Ovary (tissue), 9 donors: Measurements from ENCODE around the gene MAPT. TPM values are rescaled to one million over a fixed set of nuclear protein-coding genes. Genes with fewer than 3 reads are reported as not detected.

Experiments used
- DNase-seq, 5 donors: peaks; one replicate each; pipeline ENCODE4 v3.0.0-alpha.2; 2019 to 2020
- H3K27ac ChIP-seq, 2 donors: fragments of 200-600 bp; one replicate each; pipeline versions ENCODE4 v1.5.1 to v1.8.0; 2019 to 2022
- H3K27me3 ChIP-seq: fragments of 200-600 bp; one replicate; pipeline ENCODE4 v1.8.0; 2022
- H3K36me3 ChIP-seq: fragments of 200-600 bp; sonication (generic); one replicate; pipeline ENCODE4 v1.5.1; 2019
- H3K4me1 ChIP-seq: one replicate; pipeline ENCODE4 v1.8.1; 2013; ENCODE audit warnings: mild to moderate bottlenecking, moderate library complexity; ENCODE audit not compliant: insufficient read depth
- H3K4me3 ChIP-seq: fragments of 200-600 bp; sonication (generic); one replicate; pipeline ENCODE4 v1.5.1; 2017
- H3K9me3 ChIP-seq, 2 donors: fragments of 200-600 bp in 1 of 2; sonication (generic) in 1 of 2; one replicate each; pipeline versions ENCODE4 v1.5.1 to v1.8.1; 2013 to 2019; ENCODE audit warnings: mild to moderate bottlenecking in 1 of 2, moderate library complexity in 1 of 2
- EP300 ChIP-seq: sonication (generic); formaldehyde crosslinking; IDR thresholded peaks from one replicate; pipeline ENCODE4 v1.6.1; 2017; ENCODE audit warnings: antibody characterized with exemption
- POLR2A ChIP-seq: fragments of 450-650 bp; IDR thresholded peaks from one replicate; pipeline ENCODE4 v1.6.1; 2017; ENCODE audit warnings: antibody characterized with exemption, mild to moderate bottlenecking, moderate library complexity
- WGBS, 3 donors: extraction: QIAGEN DNeasy Blood & Tissue Kit in 1 of 3; methylation state at CpG; one replicate each; pipeline versions ENCODE4 v1.1.5 to v1.1.7; 2013 to 2017; 5-methylcytosine and 5-hydroxymethylcytosine counted together
- intact Hi-C, 4 donors: fragments of 100-400 bp; cut with DNase I; formaldehyde crosslinking; loops; one replicate each; pipeline versions ENCODE4 v1.11.0 to v1.15.1; 2022 to 2023
- polyA plus RNA-seq, 2 donors: library from polyadenylated mRNA; stranded (reverse); fragments of 200-250 nt in 1 of 2; fragments of 350-450 nt in 1 of 2; fragmentation: Illumina TruSeq in 1 of 2; extraction: RNeasy Lipid Tissue Mini Kit (QIAGEN cat#74804) in 1 of 2; gene quantifications; one replicate each; pipeline ENCODE4 v1.2.3, GENCODE V29; 2013 to 2014
- total RNA-seq, 7 donors: library from RNA; depleted of rRNA in 2 of 7; stranded (reverse); fragments of >200 nt in 2 of 7; fragmentation: NEBNext Ultra II Directional in 3 of 7; extraction: Animal tissue kit (Norgen Biotek cat#: 25700) in 3 of 7; gene quantifications; one replicate each; pipeline versions ENCODE4 v1.1.0 to v1.2.4, GENCODE V29; 2016 to 2023
- TF ChIP-seq, protein P1 (sequence below), 3 donors: fragments of 450-650 bp in 2 of 3; fragments of 200-600 bp in 1 of 3; IDR thresholded peaks; one replicate each; pipeline versions ENCODE4 v1.5.1 to v1.8.0; 2016 to 2022; ENCODE audit warnings: antibody characterized with exemption in 3 of 3, mild to moderate bottlenecking in 1 of 3
- donor health status: DM: no; HTN: no; CAD: no; lungs with moderate emphysema.
- donor health status: DM: no; HTN: no; CAD: no.
- donor health status: Bipolar disorder and iron deficiency.
- donor health status: DM: yes; HTN: yes; CAD: no.
- donor health status: DM: no; HTN: no; CAD: no.
- donor health status: DM: yes; HTN: yes; CAD: no.

Gene MAPT
- total and polyA plus RNA-seq, 9 donors: 0.40 to 2.2 (median 1.1) TPM

DNA sequence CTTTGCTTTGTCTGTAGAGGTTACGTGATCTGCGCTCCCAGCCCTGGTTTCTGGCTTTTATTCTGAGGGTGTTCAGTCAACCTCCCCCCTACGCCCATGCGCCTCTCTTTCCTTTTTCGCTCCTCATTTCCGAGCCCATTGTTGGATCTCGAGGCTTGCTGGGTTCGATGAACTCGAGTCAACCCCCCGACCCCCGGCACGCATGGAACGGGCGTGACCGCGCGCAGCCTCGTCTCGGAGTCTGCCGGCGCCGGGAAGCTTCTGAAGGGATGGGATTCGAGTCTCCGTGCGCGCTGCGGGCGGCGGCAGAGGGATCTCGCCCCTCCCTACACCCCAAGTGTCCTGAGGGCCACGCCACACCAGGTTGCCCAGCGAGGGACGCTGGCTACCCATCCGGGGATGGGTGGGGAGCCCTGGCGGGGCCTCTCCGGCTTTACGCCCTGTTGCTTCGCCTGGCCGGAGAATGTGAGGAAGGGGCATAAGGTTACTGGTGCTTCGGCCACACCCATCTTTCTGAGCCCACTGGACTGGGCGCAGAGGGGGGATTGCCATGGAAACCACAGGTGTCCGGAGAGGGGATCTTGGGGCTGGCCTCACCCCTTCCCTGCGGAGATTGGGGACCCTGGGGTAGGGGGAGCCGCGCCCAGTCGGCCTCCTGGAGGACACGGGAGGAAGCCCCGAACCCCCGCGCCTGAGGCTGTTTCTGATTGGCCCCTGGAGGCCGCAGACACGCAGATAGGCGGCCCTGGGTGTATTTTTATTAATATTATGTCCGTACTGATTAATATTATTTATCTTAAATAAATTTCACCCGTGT, 1.8 kb downstream of the MAPT start:
- intact Hi-C loops: no loop called here
- no peaks in the 10 kb centered on the region for H3K27me3 ChIP-seq
- no peaks in the 10 kb centered on the region for H3K36me3 ChIP-seq
- DNase-seq: no peak
- no peaks in the 10 kb centered on the region for H3K9me3 ChIP-seq
- TF ChIP-seq POLR2A: no peak
- no peak for TF ChIP-seq EP300
- TF ChIP-seq, protein P1, sequence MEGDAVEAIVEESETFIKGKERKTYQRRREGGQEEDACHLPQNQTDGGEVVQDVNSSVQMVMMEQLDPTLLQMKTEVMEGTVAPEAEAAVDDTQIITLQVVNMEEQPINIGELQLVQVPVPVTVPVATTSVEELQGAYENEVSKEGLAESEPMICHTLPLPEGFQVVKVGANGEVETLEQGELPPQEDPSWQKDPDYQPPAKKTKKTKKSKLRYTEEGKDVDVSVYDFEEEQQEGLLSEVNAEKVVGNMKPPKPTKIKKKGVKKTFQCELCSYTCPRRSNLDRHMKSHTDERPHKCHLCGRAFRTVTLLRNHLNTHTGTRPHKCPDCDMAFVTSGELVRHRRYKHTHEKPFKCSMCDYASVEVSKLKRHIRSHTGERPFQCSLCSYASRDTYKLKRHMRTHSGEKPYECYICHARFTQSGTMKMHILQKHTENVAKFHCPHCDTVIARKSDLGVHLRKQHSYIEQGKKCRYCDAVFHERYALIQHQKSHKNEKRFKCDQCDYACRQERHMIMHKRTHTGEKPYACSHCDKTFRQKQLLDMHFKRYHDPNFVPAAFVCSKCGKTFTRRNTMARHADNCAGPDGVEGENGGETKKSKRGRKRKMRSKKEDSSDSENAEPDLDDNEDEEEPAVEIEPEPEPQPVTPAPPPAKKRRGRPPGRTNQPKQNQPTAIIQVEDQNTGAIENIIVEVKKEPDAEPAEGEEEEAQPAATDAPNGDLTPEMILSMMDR (IDR thresholded peaks at IDR 0.05): no peak
- WGBS, 3 donors: 2 to 5% (median 4%) methylated on average over 55 of the region's 55 CpGs
- H3K27ac ChIP-seq: no peak overlapping the region
- H3K4me3 ChIP-seq: peak overlapping the region; percentile 60
- peaks cover 4% of the 10 kb centered on the region for H3K4me1 ChIP-seq

DNA sequence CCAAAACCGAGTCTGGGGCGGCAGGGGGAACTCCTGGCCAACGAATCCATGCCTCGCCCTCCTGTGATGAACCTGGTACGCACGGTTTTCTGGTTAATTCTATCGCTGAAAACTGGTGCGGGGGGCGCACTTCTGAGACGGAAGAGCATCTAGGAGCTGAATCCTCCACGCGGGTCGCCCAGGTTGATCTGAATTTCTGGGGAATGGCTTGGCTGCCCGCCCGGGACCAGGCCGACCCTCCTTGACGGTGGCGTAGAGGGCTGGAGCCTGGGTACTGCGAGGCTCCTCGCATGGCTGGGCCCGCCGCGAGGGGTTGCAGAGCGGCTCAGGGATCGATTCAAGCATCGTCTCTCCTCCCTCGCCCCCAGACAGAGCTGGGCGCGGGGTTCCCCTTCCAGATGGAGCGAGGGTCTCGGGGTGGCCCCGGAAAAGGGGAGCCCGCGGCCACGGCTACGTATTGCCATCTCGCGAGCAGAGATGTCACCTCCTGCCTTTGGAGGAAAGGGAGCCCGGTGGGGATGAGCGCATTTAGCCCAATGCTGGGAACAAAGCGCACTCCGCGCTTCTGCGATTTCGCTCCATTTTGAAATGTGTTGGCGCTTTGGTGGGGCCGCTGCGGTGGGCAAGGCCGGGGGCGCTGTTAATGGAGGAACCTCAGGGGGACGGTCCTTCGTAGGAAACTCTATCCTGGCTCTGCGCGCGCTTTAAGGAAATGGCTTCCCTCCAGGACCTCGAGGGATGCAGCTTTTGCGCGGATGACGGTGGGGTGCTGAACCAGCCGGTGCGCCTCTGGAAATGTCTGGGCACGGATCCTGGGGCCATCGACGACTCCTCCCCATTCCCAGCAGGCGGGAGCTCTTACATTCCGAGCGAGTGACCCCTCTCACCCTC, 2.7 kb downstream of the MAPT start:
- H3K36me3 ChIP-seq: no peaks in the 10 kb centered on the region
- H3K27me3 ChIP-seq: no peaks in the 10 kb centered on the region
- DNase-seq: no peak
- 2 to 3% (median 3%) methylated on average over 50 to 67 of the region's 67 CpGs for WGBS, 3 donors
- no peak overlapping the region for H3K4me3 ChIP-seq
- intact Hi-C loops: no loop called here
- no peaks in the 10 kb centered on the region for H3K9me3 ChIP-seq
- no peak overlapping the region for H3K27ac ChIP-seq
- peaks cover 4% of the 10 kb centered on the region for H3K4me1 ChIP-seq
- TF ChIP-seq POLR2A: no peak
- TF ChIP-seq, protein P1 (IDR thresholded peaks at IDR 0.05): no peak
- TF ChIP-seq EP300: no peak

DNA sequence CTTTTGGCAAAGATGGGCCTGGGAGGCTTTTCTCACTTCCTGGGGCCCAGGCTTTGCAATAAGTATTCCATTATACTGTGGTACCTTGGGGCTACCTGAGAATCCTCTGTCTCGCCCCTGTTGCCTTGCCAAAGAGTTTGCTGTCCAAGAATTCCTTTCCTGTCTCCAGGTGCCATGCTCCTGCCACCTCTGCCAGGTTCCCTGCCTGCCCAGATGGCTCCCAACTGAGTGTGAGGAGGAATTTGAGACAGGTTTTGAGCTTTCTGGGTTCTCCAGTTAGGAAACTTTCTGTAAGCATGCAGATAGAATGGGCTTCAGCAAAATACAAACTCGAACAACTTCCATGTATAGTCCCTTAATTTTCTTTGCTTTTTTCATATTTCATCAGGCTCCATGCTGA, 5.8 kb downstream of the MAPT start:
- TF ChIP-seq, protein P1 (IDR thresholded peaks at IDR 0.05): no peak
- TF ChIP-seq POLR2A (no peak), EP300 (no peak)
- Histone ChIP-seq H3K4me1 (peaks cover 4% of the 10 kb centered on the region), H3K9me3 (no peaks in the 10 kb centered on the region), H3K36me3 (no peaks in the 10 kb centered on the region), H3K4me3 (no peak overlapping the region), H3K27ac (no peak overlapping the region), H3K27me3 (no peaks in the 10 kb centered on the region)
- DNase-seq: no peak
- intact Hi-C loops: no loop called here
- WGBS, 3 donors: 69 to 75% (median 73%) methylated on average over 2 of the region's 2 CpGs

DNA sequence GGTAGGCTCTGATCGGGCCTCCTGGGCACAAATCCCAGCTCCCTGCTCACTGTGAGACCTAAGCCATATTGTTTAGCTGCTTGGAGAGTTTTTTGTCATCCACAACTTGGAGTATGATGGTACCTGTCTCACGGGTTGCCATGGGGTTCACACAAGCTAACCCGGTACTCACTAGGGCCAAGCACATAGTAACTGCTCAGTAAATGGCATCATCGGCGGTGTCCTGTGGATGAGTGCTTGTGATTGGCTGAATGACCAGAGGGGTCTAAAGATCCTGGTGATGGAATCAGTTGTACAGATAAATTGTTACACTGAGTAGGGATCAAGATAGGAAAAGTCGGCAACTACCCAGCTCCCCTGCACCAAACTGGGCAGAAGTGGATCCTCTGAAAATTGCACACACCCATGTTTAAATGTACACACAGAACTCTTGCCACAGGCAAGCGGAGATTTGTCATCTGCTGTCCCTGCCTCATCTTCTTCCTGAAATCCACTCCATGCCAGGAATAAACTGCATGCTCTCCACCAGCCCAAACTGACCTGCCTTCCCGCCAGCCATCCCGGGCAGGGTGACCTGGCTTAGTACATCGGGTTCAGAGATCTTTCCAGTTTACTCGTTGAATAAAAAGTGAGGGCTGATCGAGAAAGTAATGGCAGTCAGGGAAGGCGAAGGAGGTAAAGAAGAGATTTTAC, 6.5 kb downstream of the MAPT start:
- TF ChIP-seq, protein P1 (IDR thresholded peaks at IDR 0.05): no peak
- no peak for TF ChIP-seq POLR2A
- TF ChIP-seq EP300: no peak
- no peaks in the 10 kb centered on the region for H3K27me3 ChIP-seq
- H3K4me3 ChIP-seq: no peak overlapping the region
- WGBS, 3 donors: 87 to 90% (median 87%) methylated on average over 13 of the region's 13 CpGs
- H3K36me3 ChIP-seq: no peaks in the 10 kb centered on the region
- intact Hi-C loops: no loop called here
- no peak overlapping the region for H3K27ac ChIP-seq
- peaks cover 1% of the 10 kb centered on the region for H3K4me1 ChIP-seq
- no peaks in the 10 kb centered on the region for H3K9me3 ChIP-seq
- no peak for DNase-seq
